NCI-H187 treated with DMSO at 0.1 percent for 48 hours (cell line): ENCODE data around the gene HOXB3.

Experiments used
- DNase-seq: peaks from one replicate; lab custom pipeline; 2025; lab: John Stamatoyannopoulos, UW

The HOXB3 gene

GRCh38 chr17:48612456-48612853, 22.4 kb upstream of the HOXB3 start:
- peak; percentile 64 for DNase-seq

GRCh38 chr17:48611681-48612455, 21.8 kb upstream of the HOXB3 start:
- no peak for DNase-seq

- DNase-seq: no peak
Measured at GRCh38 chr17:48611213-48611612, 21.2 kb upstream of the HOXB3 start.

- no peak for DNase-seq
Measured at GRCh38 chr17:48610282-48611211, 20.5 kb upstream of the HOXB3 start, which contains the start of gene HOXB7. TSS of gene HOXB7 (minus strand) at chr17:48611017. CDS start at chr17:48610918, 99 bp downstream.

GRCh38 chr17:48609759-48610281, 19.8 kb upstream of the HOXB3 start:
- no peak for DNase-seq

- DNase-seq: no peak
Measured at GRCh38 chr17:48609033-48609432, 19.0 kb upstream of the HOXB3 start.

GRCh38 chr17:48608494-48608834, 18.4 kb upstream of the HOXB3 start:
- no peak for DNase-seq

- DNase-seq: no peak
Measured at GRCh38 chr17:48606892-48607614, 17.0 kb upstream of the HOXB3 start.

- no peak for DNase-seq
Measured at GRCh38 chr17:48605991-48606891, 16.2 kb upstream of the HOXB3 start.

GRCh38 chr17:48605409-48605919, 15.4 kb upstream of the HOXB3 start:
- DNase-seq: no peak

- DNase-seq: no peak
Measured at GRCh38 chr17:48604770-48605329, 14.8 kb upstream of the HOXB3 start, which contains the start of gene HOXB6. TSS of gene HOXB6 (minus strand) at chr17:48604986. CDS start at chr17:48598150, 6,836 bp downstream.

- no peak for DNase-seq
Measured at GRCh38 chr17:48603959-48604769, 14.1 kb upstream of the HOXB3 start.

- DNase-seq: no peak
Measured at GRCh38 chr17:48601539-48602425, 11.7 kb upstream of the HOXB3 start.

- no peak for DNase-seq
Measured at GRCh38 chr17:48601207-48601538, 11.1 kb upstream of the HOXB3 start.

- no peak for DNase-seq
Measured at GRCh38 chr17:48600244-48601098, 10.4 kb upstream of the HOXB3 start.

- no peak for DNase-seq
Measured at GRCh38 chr17:48599354-48599753, 9.3 kb upstream of the HOXB3 start.

- no peak for DNase-seq
Measured at GRCh38 chr17:48598736-48599135, 8.7 kb upstream of the HOXB3 start.
